GM13977 (cell line): ENCODE data around the gene HEG1.

Source experiments
- DNase-seq: peaks from one replicate; pipeline ENCODE4 v3.0.0; 2012; ENCODE audit warnings: low spot score
- CTCF ChIP-seq: IDR thresholded peaks from 2 replicates; pipeline ENCODE4 v1.5.1; 2012; ENCODE audit warnings: mild to moderate bottlenecking, control low read depth; ENCODE audit not compliant: insufficient read depth; ENCODE audit errors: extremely low read depth, missing control alignments
- in situ Hi-C: fragments of 300-500 bp; cut with MboI; formaldehyde crosslinking; loops from one replicate; pipeline ENCODE4 v1.12.0; 2022; ENCODE audit warnings: low sequenced_read_pairs, low pct_unique_long_range_greater_than_20kb, mixed read lengths, inconsistent platforms; ENCODE audit not compliant: unreplicated experiment

HEG1 gene

GRCh38 chr3:124928333-124929202 is 127.2 kb downstream of the HEG1 start:
- TF ChIP-seq CTCF = peak; percentile 74
- in situ Hi-C loops = loop anchor here (25.0 kb wide), 1 partner anchor 509 kb away; no protein-coding TSS in a partner anchor
- peak; percentile 41 for DNase-seq

GRCh38 chr3:124927574-124928045 is 128.2 kb downstream of the HEG1 start:
- in situ Hi-C loops = loop anchor here (25.0 kb wide), 1 partner anchor 510 kb away; no protein-coding TSS in a partner anchor
- TF ChIP-seq CTCF = no peak
- DNase-seq = peak; percentile 42

- in situ Hi-C loops = loop anchor here (25.0 kb wide), 1 partner anchor 511 kb away; no protein-coding TSS in a partner anchor
- DNase-seq = no peak
- TF ChIP-seq CTCF = no peak
Observed at GRCh38 chr3:124926426-124927101, 129.2 kb downstream of the HEG1 start.

- in situ Hi-C loops = loop anchor here (25.0 kb wide), 1 partner anchor 513 kb away; no protein-coding TSS in a partner anchor
- no peak for DNase-seq
- no peak for TF ChIP-seq CTCF
Observed at GRCh38 chr3:124924741-124925140, 131.1 kb downstream of the HEG1 start.

GRCh38 chr3:124923833-124924232 is 132.0 kb downstream of the HEG1 start:
- in situ Hi-C loops = no loop called here
- TF ChIP-seq CTCF = no peak
- DNase-seq = no peak

- TF ChIP-seq CTCF = no peak
- no peak for DNase-seq
- in situ Hi-C loops = no loop called here
Observed at GRCh38 chr3:124920718-124921117, 135.1 kb downstream of the HEG1 start.
